PFSK-1 (cell line): ENCODE results near the gene CNOT4.

Experiments used
- POLR2AphosphoS5 ChIP-seq: IDR thresholded peaks from 2 replicates; pipeline ENCODE4 v1.6.1; 2012; ENCODE audit warnings: low read depth, mild to moderate bottlenecking, control low read depth, low read length, moderate library complexity
- REST ChIP-seq, 2 experiments: IDR thresholded peaks; 2 replicates each; pipeline versions ENCODE4 v1.6.1 to v1.8.0; 2011 to 2012; ENCODE audit warnings: low read depth in 2 of 2, low read length in 2 of 2, control low read depth in 1 of 2, inconsistent platforms in 1 of 2, mild to moderate bottlenecking in 1 of 2, moderate library complexity in 1 of 2; ENCODE audit not compliant: insufficient read depth in 1 of 2

GRCh38 chr7:135386181-135386580 lies 123.7 kb downstream of the CNOT4 start:
- TF ChIP-seq REST (IDR thresholded peaks at IDR 0.05; ENCODE audit: insufficient read depth in 1 of 2, low read depth in 2 of 2, low read length in 2 of 2) (no peak), POLR2AphosphoS5 (no peak)
